ENCODE measurements around the gene MRE11.

MRE11 gene

DNA sequence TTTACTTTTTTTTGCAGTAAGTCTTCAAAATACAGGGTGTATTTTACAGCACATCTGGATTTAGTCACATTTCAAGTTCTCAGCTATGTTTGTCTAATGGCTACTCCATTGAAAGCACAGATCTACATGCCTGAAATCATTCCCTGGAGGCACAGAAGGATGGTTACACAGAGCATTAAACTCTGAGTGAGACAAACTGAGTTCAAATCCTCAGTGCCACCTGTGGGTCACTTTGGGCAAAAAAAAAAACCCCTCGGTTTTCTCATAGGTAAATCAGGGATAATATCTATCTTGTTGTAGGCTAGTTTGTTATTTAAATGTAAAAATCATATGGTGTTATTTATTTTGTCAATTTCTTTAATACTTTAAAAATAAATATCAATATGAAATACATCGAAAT lies 7.9 kb upstream of the MRE11 start:
- ChIA-PET POLR2A (no interaction called here), CTCF (interaction anchor here (2.6 kb wide), 1 partner anchor 606 kb away, joined by 8 read pairs; no protein-coding TSS in a partner anchor)
- DNase-seq (ENCODE audit: extremely low spot score): no peak
- TF ChIP-seq, protein P1, sequence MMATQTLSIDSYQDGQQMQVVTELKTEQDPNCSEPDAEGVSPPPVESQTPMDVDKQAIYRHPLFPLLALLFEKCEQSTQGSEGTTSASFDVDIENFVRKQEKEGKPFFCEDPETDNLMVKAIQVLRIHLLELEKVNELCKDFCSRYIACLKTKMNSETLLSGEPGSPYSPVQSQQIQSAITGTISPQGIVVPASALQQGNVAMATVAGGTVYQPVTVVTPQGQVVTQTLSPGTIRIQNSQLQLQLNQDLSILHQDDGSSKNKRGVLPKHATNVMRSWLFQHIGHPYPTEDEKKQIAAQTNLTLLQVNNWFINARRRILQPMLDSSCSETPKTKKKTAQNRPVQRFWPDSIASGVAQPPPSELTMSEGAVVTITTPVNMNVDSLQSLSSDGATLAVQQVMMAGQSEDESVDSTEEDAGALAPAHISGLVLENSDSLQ (IDR thresholded peaks at IDR 0.05): no peak
- TF ChIP-seq ELF4 (IDR thresholded peaks at IDR 0.05): no peak
- TF ChIP-seq ARNT (IDR thresholded peaks at IDR 0.05): no peak
- TF ChIP-seq ZNF384 (IDR thresholded peaks at IDR 0.05): no peak
- no peak for TF ChIP-seq BHLHE40 (IDR thresholded peaks at IDR 0.05; ENCODE audit: borderline replicate concordance)

DNA sequence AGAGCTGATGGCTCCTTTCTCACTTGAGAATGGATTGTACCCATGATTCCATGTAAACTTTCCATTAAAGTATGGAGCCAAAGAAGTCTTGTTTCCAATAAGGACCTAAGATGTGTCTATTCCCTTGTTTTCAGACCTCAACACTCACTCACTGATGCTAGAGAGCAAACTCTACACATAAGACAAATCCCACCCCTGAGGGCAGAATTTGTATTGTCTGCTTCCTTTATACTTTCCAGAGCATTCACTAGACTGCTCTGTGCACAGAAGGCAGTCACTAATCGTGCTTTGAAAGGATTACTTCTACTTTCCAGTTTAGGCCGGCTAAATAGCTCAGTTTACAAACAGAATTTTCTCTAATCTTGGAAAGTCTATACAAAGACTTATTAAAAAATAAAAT lies 6.5 kb upstream of the MRE11 start:
- ChIA-PET POLR2A (no interaction called here), CTCF (interaction anchor here (0.8 kb wide), 1 partner anchor 12 kb away, joined by 3 read pairs; the partner anchor contains the start of gene C11orf97)
- TF ChIP-seq BHLHE40 (IDR thresholded peaks at IDR 0.05; ENCODE audit: borderline replicate concordance) (no peak), FOXK2 (IDR thresholded peaks at IDR 0.05) (no peak), HDGF (IDR thresholded peaks at IDR 0.05; ENCODE audit: borderline replicate concordance) (no peak), L3MBTL2 (conservative IDR thresholded peaks at IDR 0.05) (no peak), NFRKB (IDR thresholded peaks at IDR 0.05) (no peak), FOXM1 (IDR thresholded peaks at IDR 0.05; ENCODE audit: borderline replicate concordance) (no peak)
- TF ChIP-seq, protein P1 (IDR thresholded peaks at IDR 0.05): no peak
- no peak for DNase-seq (ENCODE audit: extremely low spot score)

DNA sequence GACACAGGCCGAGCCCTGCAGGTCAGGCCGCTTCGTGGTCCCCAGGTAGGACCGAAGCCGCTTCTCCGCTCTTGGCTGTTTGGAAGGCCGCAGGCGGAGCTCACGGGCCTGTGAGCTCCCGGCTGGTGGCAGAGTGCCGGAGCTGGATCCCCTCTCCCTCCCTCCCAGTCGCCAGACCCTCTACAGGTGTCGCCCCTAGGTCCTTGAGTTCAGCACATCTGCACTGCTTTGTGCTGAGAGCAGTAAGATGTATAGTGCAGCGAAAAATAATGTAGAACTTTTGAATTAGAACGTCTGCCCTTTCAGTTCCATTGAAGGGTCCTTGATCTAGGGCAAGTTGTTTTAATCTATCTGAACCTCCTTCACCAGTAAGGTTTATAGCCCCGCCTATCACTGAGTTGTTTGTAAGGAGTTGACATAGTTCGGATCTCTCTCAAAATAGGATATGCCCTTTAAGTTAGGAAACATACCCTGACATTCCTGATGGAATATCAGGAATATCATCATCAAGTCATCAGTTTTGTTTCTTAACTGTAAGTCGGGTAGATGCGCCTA lies 559 bp upstream of the MRE11 start:
- DNase-seq (ENCODE audit: extremely low spot score): no peak
- ChIA-PET CTCF (no interaction called here), POLR2A (interaction anchor here (0.6 to 1.0 kb wide), 3 partner anchors 14 to 479 kb away, joined by 3 read pairs; no protein-coding TSS in a partner anchor)
- TF ChIP-seq SP1 (IDR thresholded peaks at IDR 0.05): no peak
- no peak for TF ChIP-seq HDGF (IDR thresholded peaks at IDR 0.05; ENCODE audit: borderline replicate concordance)
- no peak for TF ChIP-seq L3MBTL2 (conservative IDR thresholded peaks at IDR 0.05)
- TF ChIP-seq, protein P1 (IDR thresholded peaks at IDR 0.05): no peak
- no peak for TF ChIP-seq LEF1 (IDR thresholded peaks at IDR 0.05; ENCODE audit: borderline replicate concordance)
- no peak for TF ChIP-seq NFRKB (IDR thresholded peaks at IDR 0.05)
- no peak for TF ChIP-seq FOXK2 (IDR thresholded peaks at IDR 0.05)
- no peak for TF ChIP-seq ZNF384 (IDR thresholded peaks at IDR 0.05)

DNA sequence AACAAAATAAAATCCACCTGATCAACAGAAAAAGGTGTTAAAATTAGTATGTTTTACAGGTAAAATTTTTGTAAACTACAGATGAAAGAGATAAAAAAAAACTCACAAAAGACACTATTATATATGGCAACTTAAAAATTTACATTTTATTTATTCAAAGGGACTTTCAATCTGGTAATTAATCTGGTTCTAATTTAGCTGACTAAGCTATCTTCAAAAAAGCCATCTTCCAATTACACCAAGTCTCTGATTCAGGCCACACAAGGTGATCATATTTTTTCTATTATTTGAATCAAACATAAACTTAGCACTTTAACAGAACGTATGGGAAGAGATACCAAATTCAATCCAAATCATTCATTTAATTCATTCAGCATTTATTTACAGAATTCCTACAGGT lies 7.6 kb downstream of the MRE11 start:
- CTCF ChIA-PET: interaction anchor here (0.7 kb wide), 1 partner anchor 186 kb away, joined by 5 read pairs; no protein-coding TSS in a partner anchor

DNA sequence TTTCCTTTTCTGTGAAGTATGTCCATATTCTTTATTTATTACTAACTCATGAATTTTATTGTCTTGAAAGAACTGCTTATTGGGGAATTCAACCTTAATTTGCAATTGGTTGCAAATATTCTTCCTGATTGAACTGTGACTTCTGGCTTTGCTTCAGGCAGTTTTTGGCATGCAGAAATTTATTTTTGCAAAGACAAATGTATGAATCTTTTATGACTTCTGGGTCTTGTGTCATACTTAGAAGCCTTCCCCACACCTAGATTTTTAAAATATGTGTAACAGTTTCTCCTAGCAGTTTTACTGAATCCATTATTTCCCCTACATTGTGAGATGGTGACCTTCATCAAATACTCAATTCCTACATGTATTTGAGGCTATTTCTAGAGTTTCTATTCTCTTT lies 12.3 kb downstream of the MRE11 start:
- CTCF ChIA-PET: no interaction called here
- POLR2A ChIA-PET: no interaction called here
- no peak for DNase-seq (ENCODE audit: extremely low spot score)
- TF ChIP-seq SP1 (IDR thresholded peaks at IDR 0.05) (no peak), BHLHE40 (IDR thresholded peaks at IDR 0.05; ENCODE audit: borderline replicate concordance) (no peak), FOXM1 (IDR thresholded peaks at IDR 0.05; ENCODE audit: borderline replicate concordance) (no peak), LEF1 (IDR thresholded peaks at IDR 0.05; ENCODE audit: borderline replicate concordance) (no peak), CTBP1 (IDR thresholded peaks at IDR 0.05; ENCODE audit: borderline replicate concordance) (no peak), SUZ12 (IDR thresholded peaks at IDR 0.05) (no peak), TARDBP (IDR thresholded peaks at IDR 0.05) (no peak), HDGF (IDR thresholded peaks at IDR 0.05; ENCODE audit: borderline replicate concordance) (no peak), ZNF384 (IDR thresholded peaks at IDR 0.05) (no peak), FOXA1 (IDR thresholded peaks at IDR 0.05) (no peak), L3MBTL2 (conservative IDR thresholded peaks at IDR 0.05) (no peak)
- TF ChIP-seq, protein P1 (IDR thresholded peaks at IDR 0.05): no peak

More for the DNA sequence above, 7.6 kb downstream of the MRE11 start:
- POLR2A ChIA-PET: no interaction called here
- TF ChIP-seq BHLHE40 (IDR thresholded peaks at IDR 0.05; ENCODE audit: borderline replicate concordance): no peak
- no peak for TF ChIP-seq NFRKB (IDR thresholded peaks at IDR 0.05)
- TF ChIP-seq ZNF384 (IDR thresholded peaks at IDR 0.05): no peak
- no peak for TF ChIP-seq CTBP1 (IDR thresholded peaks at IDR 0.05; ENCODE audit: borderline replicate concordance)
- no peak for TF ChIP-seq ARNT (IDR thresholded peaks at IDR 0.05)
- TF ChIP-seq HDGF (IDR thresholded peaks at IDR 0.05; ENCODE audit: borderline replicate concordance): no peak
- TF ChIP-seq ELF4 (IDR thresholded peaks at IDR 0.05): no peak
- no peak for DNase-seq (ENCODE audit: extremely low spot score)

DNA sequence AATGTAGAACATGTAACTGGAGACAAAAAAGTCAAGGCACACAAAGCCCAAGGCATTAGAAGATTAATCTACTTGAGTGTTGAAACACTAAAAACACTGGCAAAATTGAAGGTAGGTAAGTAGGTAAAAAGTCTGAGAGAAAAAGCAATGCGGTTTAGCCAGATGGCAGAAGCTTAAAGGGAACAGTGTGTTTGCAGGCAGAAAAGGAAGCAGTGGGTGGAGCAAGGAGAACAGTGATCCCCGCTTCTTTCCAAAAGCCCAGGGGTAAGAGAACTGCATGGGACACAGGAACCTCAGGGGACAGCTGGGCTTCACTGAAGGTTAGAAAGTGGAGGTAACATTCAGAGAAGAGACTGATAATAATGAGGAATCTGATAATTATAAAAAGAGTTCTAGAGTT lies 16.0 kb downstream of the MRE11 start:
- DNase-seq (ENCODE audit: extremely low spot score): no peak
- ChIA-PET CTCF (no interaction called here), POLR2A (interaction anchor here (1.1 kb wide), 1 partner anchor 31 kb away, joined by 3 read pairs; no protein-coding TSS in a partner anchor)
- TF ChIP-seq SP1 (IDR thresholded peaks at IDR 0.05): no peak
- no peak for TF ChIP-seq TARDBP (IDR thresholded peaks at IDR 0.05)
- no peak for TF ChIP-seq ELF4 (IDR thresholded peaks at IDR 0.05)

All from HEK293T (cell line).